Astrocyte of the cerebellum (primary cell): ENCODE measurements around the gene MYCT1.

Experiments used
- DNase-seq: peaks from one replicate; pipeline ENCODE4 v3.0.0-alpha.2; 2011; ENCODE audit warnings: low read depth
- H3K4me3 ChIP-seq: 2 replicates; pipeline ENCODE4 v1.5.1; 2011; ENCODE audit warnings: mild to moderate bottlenecking, low read depth, low read length, moderate library complexity
- in situ Hi-C: cut with HindIII; loops from 2 replicates; pipeline ENCODE4 v1.10.0; 2017; ENCODE audit warnings: low sequenced_read_pairs
- TF ChIP-seq, protein P1 (sequence below): IDR thresholded peaks from 2 replicates; pipeline ENCODE4 v1.5.1; 2012; ENCODE audit warnings: low read length, low read depth, moderate library complexity, mild to moderate bottlenecking; ENCODE audit errors: missing control alignments

The MYCT1 gene

DNA sequence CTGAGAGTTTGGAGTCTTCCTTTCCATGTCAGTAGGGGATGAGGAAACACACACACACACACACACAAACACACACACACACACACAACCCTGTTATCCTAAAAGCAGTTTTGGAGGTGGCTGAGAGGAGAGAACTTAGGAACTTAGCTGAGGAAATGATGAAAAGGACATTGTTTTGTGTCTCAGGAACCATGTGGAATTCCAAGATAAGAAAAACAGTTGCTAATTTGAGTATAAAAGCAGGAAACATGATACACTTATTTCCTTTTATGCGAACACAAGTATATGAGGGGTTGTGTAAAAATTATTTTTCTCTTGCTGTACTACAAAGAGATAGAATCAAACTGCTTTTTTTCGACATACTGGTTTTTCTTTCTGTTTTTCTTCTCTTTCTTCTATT is at the start of gene MYCT1:
TSS of gene MYCT1 (plus strand) at position 264 of the 400 bp plus-strand sequence. CDS start at position 270, 6 bp downstream.
- DNase-seq, result no peak
- in situ Hi-C loops, result no loop called here
- H3K4me3 ChIP-seq, result no peak within 1 kb of the TSS
- TF ChIP-seq, protein P1, sequence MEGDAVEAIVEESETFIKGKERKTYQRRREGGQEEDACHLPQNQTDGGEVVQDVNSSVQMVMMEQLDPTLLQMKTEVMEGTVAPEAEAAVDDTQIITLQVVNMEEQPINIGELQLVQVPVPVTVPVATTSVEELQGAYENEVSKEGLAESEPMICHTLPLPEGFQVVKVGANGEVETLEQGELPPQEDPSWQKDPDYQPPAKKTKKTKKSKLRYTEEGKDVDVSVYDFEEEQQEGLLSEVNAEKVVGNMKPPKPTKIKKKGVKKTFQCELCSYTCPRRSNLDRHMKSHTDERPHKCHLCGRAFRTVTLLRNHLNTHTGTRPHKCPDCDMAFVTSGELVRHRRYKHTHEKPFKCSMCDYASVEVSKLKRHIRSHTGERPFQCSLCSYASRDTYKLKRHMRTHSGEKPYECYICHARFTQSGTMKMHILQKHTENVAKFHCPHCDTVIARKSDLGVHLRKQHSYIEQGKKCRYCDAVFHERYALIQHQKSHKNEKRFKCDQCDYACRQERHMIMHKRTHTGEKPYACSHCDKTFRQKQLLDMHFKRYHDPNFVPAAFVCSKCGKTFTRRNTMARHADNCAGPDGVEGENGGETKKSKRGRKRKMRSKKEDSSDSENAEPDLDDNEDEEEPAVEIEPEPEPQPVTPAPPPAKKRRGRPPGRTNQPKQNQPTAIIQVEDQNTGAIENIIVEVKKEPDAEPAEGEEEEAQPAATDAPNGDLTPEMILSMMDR, result no peak

DNA sequence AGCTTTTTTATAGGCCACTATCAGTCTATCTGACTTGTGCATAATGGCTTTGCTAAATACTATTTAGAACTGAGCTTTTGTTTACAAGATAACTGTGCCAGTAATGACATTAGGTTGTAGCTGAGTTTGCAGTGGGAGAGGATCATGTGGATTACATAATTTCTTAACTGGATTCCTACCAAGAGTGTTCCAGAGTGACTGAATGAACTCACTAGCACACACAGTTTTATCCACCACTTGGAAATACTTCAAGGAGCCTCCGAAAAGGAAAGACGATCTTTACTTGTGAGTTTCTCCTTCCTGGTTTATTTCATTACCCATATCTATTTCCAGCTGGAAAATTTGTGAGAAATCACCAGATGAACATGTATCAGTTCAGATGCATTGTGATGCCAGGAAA is 49.6 kb upstream of the MYCT1 start:
- in situ Hi-C loops, result no loop called here
- no peak for DNase-seq
- TF ChIP-seq, protein P1, result no peak
- no peak overlapping the region for H3K4me3 ChIP-seq

DNA sequence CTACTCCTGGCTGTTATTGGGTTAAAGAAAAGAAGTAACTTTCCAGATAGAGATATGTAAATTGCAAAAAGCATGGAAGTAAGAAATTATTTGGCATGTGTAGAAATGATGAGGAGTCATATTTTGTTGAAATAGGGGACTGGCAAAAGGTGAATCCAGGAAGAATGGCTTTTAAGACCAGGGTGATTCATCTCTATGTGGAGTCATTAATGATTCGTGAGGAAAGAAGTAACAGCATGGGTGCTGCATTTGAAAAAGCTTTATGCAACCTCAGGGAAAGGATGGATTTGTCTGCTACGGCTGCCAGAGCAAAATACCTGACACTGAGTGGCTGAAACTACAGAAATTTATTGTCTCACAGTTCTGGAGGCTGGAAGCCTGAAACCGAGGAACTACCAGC is 45.7 kb upstream of the MYCT1 start:
- TF ChIP-seq, protein P1, result no peak
- H3K4me3 ChIP-seq, result no peak overlapping the region
- DNase-seq, result no peak
- in situ Hi-C loops, result no loop called here

DNA sequence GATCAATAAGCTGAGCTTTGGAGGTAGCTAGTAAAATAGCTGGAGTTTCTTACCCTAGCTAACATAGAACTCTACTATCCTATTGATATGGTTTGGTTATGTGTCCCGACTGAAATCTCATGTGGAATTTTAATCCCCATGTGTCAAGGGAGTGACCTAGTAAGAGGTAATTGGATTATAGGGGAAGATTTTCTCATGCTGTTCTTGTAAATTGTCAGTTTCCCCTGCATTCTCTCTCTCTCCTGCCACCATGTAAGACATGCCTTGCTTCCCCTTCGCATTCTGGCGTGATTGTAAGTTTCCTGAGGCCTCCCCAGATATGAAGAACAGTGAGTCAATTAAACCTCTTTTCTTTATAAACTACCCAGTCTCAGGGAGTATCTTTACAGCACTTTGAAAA is 35.9 kb upstream of the MYCT1 start:
- TF ChIP-seq, protein P1, result no peak
- in situ Hi-C loops, result no loop called here
- no peak overlapping the region for H3K4me3 ChIP-seq
- no peak for DNase-seq

DNA sequence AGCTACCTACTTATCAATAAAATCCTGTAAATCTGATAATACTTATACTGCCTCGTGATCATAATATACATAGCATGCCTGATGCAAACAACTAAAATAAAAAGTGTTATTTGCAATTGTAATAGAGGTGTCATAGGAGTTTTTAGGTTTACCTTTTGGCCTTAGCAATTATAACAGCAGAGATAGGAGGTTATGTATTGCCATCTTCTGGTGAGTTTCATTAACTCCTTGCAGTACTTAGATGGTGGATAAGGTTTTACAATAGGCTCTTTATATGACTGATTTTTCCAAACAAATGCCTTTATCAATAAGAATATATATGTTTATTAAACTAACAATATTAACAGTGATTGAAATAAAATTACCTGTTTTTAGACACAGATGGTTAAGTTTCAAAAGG is 27.8 kb upstream of the MYCT1 start:
- in situ Hi-C loops, result no loop called here
- TF ChIP-seq, protein P1, result peak; percentile 13
- DNase-seq, result peak; percentile 18
- H3K4me3 ChIP-seq, result no peak overlapping the region

GRCh38 chr6:152671171-152671570 is 26.5 kb upstream of the MYCT1 start:
- no peak for DNase-seq
- H3K4me3 ChIP-seq, result no peak overlapping the region
- in situ Hi-C loops, result no loop called here
- TF ChIP-seq, protein P1, result no peak

DNA sequence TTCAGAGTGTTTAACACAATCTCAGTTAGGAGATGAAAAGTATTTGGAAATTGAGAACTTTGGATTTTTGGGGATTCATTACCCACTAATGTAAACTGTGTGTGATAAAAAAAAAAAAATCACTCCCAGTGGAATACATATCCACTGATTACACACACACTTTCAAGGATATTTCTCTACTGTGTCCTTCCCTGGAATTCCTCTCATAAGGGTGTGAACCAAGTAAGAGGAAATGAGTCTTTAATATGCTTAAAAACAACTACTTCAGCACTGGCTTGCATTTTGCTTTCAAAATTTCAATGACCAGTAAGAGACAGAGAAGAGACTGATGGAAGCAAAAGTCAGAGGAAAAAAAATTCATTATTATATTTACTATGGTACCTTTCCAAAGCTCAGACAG is 24.5 kb upstream of the MYCT1 start:
- H3K4me3 ChIP-seq, result no peak overlapping the region
- DNase-seq, result no peak
- TF ChIP-seq, protein P1, result no peak
- in situ Hi-C loops, result no loop called here
